GM23338 (cell line): ENCODE data around the gene KCTD12. TPM values are rescaled to one million over a fixed set of nuclear protein-coding genes. Genes with fewer than 3 reads are reported as not detected.

ENCODE experiments used
- ATAC-seq: fragments of 200-7000 bp; cut with Tn5 transposase; 3 replicates; pipeline ENCODE4 v1.9.1; 2020
- DNase-seq: peaks from one replicate; pipeline ENCODE4 v3.0.0-alpha.2; 2015; ENCODE audit warnings: low spot score
- H2AFZ ChIP-seq: fragments of 200-600 bp; sonication (generic); 2 replicates; pipeline ENCODE4 v1.8.0; 2016; ENCODE audit warnings: antibody characterized with exemption, mild to moderate bottlenecking, moderate library complexity
- H3F3A ChIP-seq: fragments of 200-600 bp; sonication (generic); replicated peaks from 2 replicates; pipeline ENCODE4 v1.8.0; 2017; ENCODE audit warnings: antibody characterized with exemption, mixed run types, low read depth
- H3K27ac ChIP-seq: fragments of 200-600 bp; sonication (generic); 2 replicates; pipeline ENCODE4 v1.6.1; 2016; ENCODE audit warnings: low read depth
- H3K27me3 ChIP-seq: fragments of 200-600 bp; sonication (generic); 2 replicates; pipeline ENCODE4 v1.8.0; 2016; ENCODE audit warnings: mild to moderate bottlenecking, mixed run types, moderate library complexity; ENCODE audit not compliant: insufficient read depth
- H3K36me3 ChIP-seq: fragments of 200-600 bp; sonication (generic); 2 replicates; pipeline ENCODE4 v1.8.0; 2016; ENCODE audit warnings: mild to moderate bottlenecking; ENCODE audit not compliant: insufficient read depth
- H3K4me1 ChIP-seq: fragments of 200-600 bp; sonication (generic); 2 replicates; pipeline ENCODE4 v1.8.0; 2016; ENCODE audit warnings: mild to moderate bottlenecking, moderate library complexity; ENCODE audit not compliant: insufficient read depth
- H3K4me2 ChIP-seq: fragments of 200-600 bp; sonication (generic); 2 replicates; pipeline ENCODE4 v1.7.1; 2017; ENCODE audit warnings: mixed run types
- H3K4me3 ChIP-seq: fragments of 200-600 bp; sonication (generic); 2 replicates; pipeline ENCODE4 v1.6.1; 2016; ENCODE audit warnings: mixed run types
- H3K79me2 ChIP-seq: fragments of 200-600 bp; sonication (generic); replicated peaks from 2 replicates; pipeline ENCODE4 v1.8.0; 2017; ENCODE audit warnings: mild to moderate bottlenecking; ENCODE audit not compliant: insufficient read depth
- H3K9me2 ChIP-seq: fragments of 200-600 bp; sonication (generic); 2 replicates; pipeline ENCODE4 v1.8.0; 2017; ENCODE audit not compliant: insufficient read depth
- H4K20me1 ChIP-seq: fragments of 200-600 bp; sonication (generic); replicated peaks from 2 replicates; pipeline ENCODE4 v1.8.0; 2017; ENCODE audit warnings: mild to moderate bottlenecking; ENCODE audit not compliant: insufficient read depth
- H3K27ac Mint-ChIP-seq: 2 replicates; pipeline ENCODE4 v1.8.0; 2020; ENCODE audit warnings: inconsistent platforms, mild to moderate bottlenecking, moderate library complexity, mixed read lengths
- H3K27me3 Mint-ChIP-seq: 3 replicates; pipeline ENCODE4 v1.8.0; 2022; ENCODE audit warnings: low read depth, mild to moderate bottlenecking, moderate library complexity, mixed read lengths, inconsistent platforms; ENCODE audit not compliant: insufficient read depth, poor library complexity
- H3K36me3 Mint-ChIP-seq: 3 replicates; pipeline ENCODE4 v1.8.0; 2021; ENCODE audit warnings: low read depth, mild to moderate bottlenecking, inconsistent platforms, moderate library complexity, mixed read lengths
- H3K4me1 Mint-ChIP-seq: 3 replicates; pipeline ENCODE4 v1.8.0; 2020; ENCODE audit warnings: mild to moderate bottlenecking, inconsistent platforms, mixed read lengths
- H3K4me3 Mint-ChIP-seq: 3 replicates; pipeline ENCODE4 v1.8.0; 2021; ENCODE audit warnings: moderate library complexity, mild to moderate bottlenecking, inconsistent platforms, mixed read lengths
- H3K9me3 Mint-ChIP-seq: 3 replicates; pipeline ENCODE4 v1.8.0; 2020; ENCODE audit warnings: moderate library complexity, mild to moderate bottlenecking, inconsistent platforms, mixed read lengths
- CREB1 ChIP-seq: fragments of 250-450 bp; sonication (Bioruptor Pico); IDR thresholded peaks from 2 replicates; pipeline ENCODE4 v1.5.0; 2020; ENCODE audit warnings: low read depth, mild to moderate bottlenecking, moderate library complexity
- EZH2 ChIP-seq: fragments of 200-600 bp; sonication (generic); IDR thresholded peaks from one replicate; pipeline ENCODE4 v1.8.0; 2017; ENCODE audit warnings: antibody characterized with exemption, mild to moderate bottlenecking, low read depth; ENCODE audit not compliant: unreplicated experiment
- JUNB ChIP-seq: IDR thresholded peaks from one replicate; pipeline ENCODE4 v1.6.1; 2016; ENCODE audit warnings: antibody characterized with exemption; ENCODE audit not compliant: unreplicated experiment
- NANOG ChIP-seq: IDR thresholded peaks from 2 replicates; pipeline ENCODE4 v1.6.1; 2016; ENCODE audit warnings: antibody characterized with exemption, borderline replicate concordance
- STAT1 ChIP-seq: IDR thresholded peaks from one replicate; pipeline ENCODE4 v1.6.1; 2016; ENCODE audit warnings: antibody characterized with exemption; ENCODE audit not compliant: unreplicated experiment
- ZNF114 ChIP-seq: fragments of 250-450 bp; sonication (Bioruptor Pico); IDR thresholded peaks from 2 replicates; pipeline ENCODE4 v1.5.0; 2020; ENCODE audit warnings: mild to moderate bottlenecking, moderate library complexity
- ZNF331 ChIP-seq: fragments of 250-450 bp; sonication (Bioruptor Pico); IDR thresholded peaks from 2 replicates; pipeline ENCODE4 v1.5.0; 2020; ENCODE audit warnings: low read depth, mild to moderate bottlenecking, moderate library complexity
- polyA plus RNA-seq: library from polyadenylated mRNA; unstranded; fragments of >200 nt; fragmentation: Nextera tagmentation; extraction: Ambion mirVana; gene quantifications from 2 replicates; pipeline ENCODE4 v1.2.1, GENCODE V29; 2016
- total RNA-seq: library from RNA; depleted of rRNA; stranded (reverse); fragments of >200 nt; shearing (Covaris generic); gene quantifications from 2 replicates; pipeline ENCODE4 v1.2.3, GENCODE V29; 2014
- TF ChIP-seq, protein P1 (sequence below): IDR thresholded peaks from one replicate; pipeline ENCODE4 v1.6.1; 2018; ENCODE audit warnings: antibody characterized with exemption; ENCODE audit not compliant: unreplicated experiment
- TF ChIP-seq, protein P2 (sequence below), 2 experiments: fragments of 200-600 bp in 1 of 2; sonication (generic) in 1 of 2; conservative IDR thresholded peaks; 2 replicates each; pipeline versions ENCODE4 v1.5.1 to v1.6.1; 2016 to 2017; ENCODE audit warnings: antibody characterized with exemption in 2 of 2, low read depth in 2 of 2, mild to moderate bottlenecking in 2 of 2, moderate library complexity in 1 of 2
- TF ChIP-seq, protein P3 (sequence below): IDR thresholded peaks from 2 replicates; pipeline ENCODE4 v1.6.1; 2016; ENCODE audit warnings: antibody characterized with exemption

KCTD12 gene
- total and polyA plus RNA-seq, 2 experiments from 2014 or later = 3.3 to 12.0 TPM

DNA sequence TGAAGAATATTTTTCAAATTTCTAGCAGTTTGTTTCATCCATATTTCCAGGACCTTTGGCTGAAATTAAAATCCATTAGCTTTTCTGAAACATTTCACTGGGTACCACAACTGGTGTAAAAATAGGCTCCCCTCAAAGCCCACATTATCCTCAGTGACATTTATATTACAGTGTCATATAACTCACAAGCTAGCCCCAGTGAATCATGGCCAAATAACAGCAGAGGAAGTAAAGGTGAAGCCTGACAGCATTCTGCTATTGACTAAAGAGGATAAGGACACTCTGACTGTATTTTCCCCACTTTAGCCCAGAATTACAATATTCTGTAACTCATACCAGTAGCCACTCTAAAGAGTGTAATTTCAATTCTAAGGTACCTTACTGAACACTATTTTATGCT, 21.9 kb downstream of the KCTD12 start:
- Mint-ChIP-seq H3K4me3 (no peak overlapping the region), H3K27ac (no peak overlapping the region), H3K4me1 (peaks cover 8% of the 10 kb centered on the region; the same call in 2 of the 3 replicates), H3K36me3 (no peaks in the 10 kb centered on the region), H3K27me3 (no peaks in the 10 kb centered on the region), H3K9me3 (no peaks in the 10 kb centered on the region)
- ATAC-seq (no peak), DNase-seq (no peak)
- Histone ChIP-seq H3K27ac (no peak overlapping the region), H2AFZ (no peak overlapping the region), H3K4me3 (no peak overlapping the region), H3F3A (no peaks in the 10 kb centered on the region), H3K4me2 (no peak overlapping the region), H3K27me3 (no peaks in the 10 kb centered on the region), H3K79me2 (no peaks in the 10 kb centered on the region), H3K36me3 (no peaks in the 10 kb centered on the region), H4K20me1 (no peaks in the 10 kb centered on the region), H3K9me2 (no peaks in the 10 kb centered on the region), H3K4me1 (peaks cover 3% of the 10 kb centered on the region; the same call in 1 of the 2 replicates)
- TF ChIP-seq NANOG (no peak), EZH2 (no peak), STAT1 (no peak), ZNF331 (CRISPR knock-in tag) (no peak), JUNB (no peak)
- TF ChIP-seq, protein P1, sequence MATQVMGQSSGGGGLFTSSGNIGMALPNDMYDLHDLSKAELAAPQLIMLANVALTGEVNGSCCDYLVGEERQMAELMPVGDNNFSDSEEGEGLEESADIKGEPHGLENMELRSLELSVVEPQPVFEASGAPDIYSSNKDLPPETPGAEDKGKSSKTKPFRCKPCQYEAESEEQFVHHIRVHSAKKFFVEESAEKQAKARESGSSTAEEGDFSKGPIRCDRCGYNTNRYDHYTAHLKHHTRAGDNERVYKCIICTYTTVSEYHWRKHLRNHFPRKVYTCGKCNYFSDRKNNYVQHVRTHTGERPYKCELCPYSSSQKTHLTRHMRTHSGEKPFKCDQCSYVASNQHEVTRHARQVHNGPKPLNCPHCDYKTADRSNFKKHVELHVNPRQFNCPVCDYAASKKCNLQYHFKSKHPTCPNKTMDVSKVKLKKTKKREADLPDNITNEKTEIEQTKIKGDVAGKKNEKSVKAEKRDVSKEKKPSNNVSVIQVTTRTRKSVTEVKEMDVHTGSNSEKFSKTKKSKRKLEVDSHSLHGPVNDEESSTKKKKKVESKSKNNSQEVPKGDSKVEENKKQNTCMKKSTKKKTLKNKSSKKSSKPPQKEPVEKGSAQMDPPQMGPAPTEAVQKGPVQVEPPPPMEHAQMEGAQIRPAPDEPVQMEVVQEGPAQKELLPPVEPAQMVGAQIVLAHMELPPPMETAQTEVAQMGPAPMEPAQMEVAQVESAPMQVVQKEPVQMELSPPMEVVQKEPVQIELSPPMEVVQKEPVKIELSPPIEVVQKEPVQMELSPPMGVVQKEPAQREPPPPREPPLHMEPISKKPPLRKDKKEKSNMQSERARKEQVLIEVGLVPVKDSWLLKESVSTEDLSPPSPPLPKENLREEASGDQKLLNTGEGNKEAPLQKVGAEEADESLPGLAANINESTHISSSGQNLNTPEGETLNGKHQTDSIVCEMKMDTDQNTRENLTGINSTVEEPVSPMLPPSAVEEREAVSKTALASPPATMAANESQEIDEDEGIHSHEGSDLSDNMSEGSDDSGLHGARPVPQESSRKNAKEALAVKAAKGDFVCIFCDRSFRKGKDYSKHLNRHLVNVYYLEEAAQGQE = no peak

GRCh38 chr13:76863022-76863421, 23.2 kb downstream of the KCTD12 start:
- Histone ChIP-seq H3K27ac (no peak overlapping the region), H3K4me2 (no peak overlapping the region), H3K27me3 (no peaks in the 10 kb centered on the region), H3K4me1 (no peaks in the 10 kb centered on the region), H4K20me1 (no peaks in the 10 kb centered on the region), H3K36me3 (no peaks in the 10 kb centered on the region), H2AFZ (no peak overlapping the region), H3K4me3 (no peak overlapping the region), H3K9me2 (no peaks in the 10 kb centered on the region), H3K79me2 (no peaks in the 10 kb centered on the region), H3F3A (no peaks in the 10 kb centered on the region)
- H3K9me3 Mint-ChIP-seq = no peaks in the 10 kb centered on the region
- no peak for TF ChIP-seq JUNB
- TF ChIP-seq, protein P2, sequence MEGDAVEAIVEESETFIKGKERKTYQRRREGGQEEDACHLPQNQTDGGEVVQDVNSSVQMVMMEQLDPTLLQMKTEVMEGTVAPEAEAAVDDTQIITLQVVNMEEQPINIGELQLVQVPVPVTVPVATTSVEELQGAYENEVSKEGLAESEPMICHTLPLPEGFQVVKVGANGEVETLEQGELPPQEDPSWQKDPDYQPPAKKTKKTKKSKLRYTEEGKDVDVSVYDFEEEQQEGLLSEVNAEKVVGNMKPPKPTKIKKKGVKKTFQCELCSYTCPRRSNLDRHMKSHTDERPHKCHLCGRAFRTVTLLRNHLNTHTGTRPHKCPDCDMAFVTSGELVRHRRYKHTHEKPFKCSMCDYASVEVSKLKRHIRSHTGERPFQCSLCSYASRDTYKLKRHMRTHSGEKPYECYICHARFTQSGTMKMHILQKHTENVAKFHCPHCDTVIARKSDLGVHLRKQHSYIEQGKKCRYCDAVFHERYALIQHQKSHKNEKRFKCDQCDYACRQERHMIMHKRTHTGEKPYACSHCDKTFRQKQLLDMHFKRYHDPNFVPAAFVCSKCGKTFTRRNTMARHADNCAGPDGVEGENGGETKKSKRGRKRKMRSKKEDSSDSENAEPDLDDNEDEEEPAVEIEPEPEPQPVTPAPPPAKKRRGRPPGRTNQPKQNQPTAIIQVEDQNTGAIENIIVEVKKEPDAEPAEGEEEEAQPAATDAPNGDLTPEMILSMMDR (conservative IDR thresholded peaks at IDR 0.05; ENCODE audit: low read depth in 2 of 2) = no peak
- no peak for TF ChIP-seq STAT1
- no peak for TF ChIP-seq EZH2
- TF ChIP-seq CREB1 (CRISPR knock-in tag) = no peak
- TF ChIP-seq, protein P3, sequence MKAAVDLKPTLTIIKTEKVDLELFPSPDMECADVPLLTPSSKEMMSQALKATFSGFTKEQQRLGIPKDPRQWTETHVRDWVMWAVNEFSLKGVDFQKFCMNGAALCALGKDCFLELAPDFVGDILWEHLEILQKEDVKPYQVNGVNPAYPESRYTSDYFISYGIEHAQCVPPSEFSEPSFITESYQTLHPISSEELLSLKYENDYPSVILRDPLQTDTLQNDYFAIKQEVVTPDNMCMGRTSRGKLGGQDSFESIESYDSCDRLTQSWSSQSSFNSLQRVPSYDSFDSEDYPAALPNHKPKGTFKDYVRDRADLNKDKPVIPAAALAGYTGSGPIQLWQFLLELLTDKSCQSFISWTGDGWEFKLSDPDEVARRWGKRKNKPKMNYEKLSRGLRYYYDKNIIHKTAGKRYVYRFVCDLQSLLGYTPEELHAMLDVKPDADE = no peak
- no peak for TF ChIP-seq ZNF114 (CRISPR knock-in tag)
- no peak overlapping the region for H3K4me3 Mint-ChIP-seq
- H3K4me1 Mint-ChIP-seq = peaks cover 4% of the 10 kb centered on the region; the same call in 2 of the 3 replicates
- H3K27ac Mint-ChIP-seq = no peak overlapping the region
- ATAC-seq = no peak
- no peaks in the 10 kb centered on the region for H3K36me3 Mint-ChIP-seq
- DNase-seq = no peak
- no peaks in the 10 kb centered on the region for H3K27me3 Mint-ChIP-seq
